KMS-11 (cell line): ENCODE measurements around the gene TRMT10B.

Experiments used
- H2AFZ ChIP-seq: fragments of 200-600 bp; sonication (generic); 2 replicates; pipeline ENCODE4 v1.6.1; 2016; ENCODE audit warnings: antibody characterized with exemption, mixed run types, low read depth
- H3K27ac ChIP-seq: fragments of 200-600 bp; sonication (generic); 2 replicates; pipeline ENCODE4 v1.6.1; 2016; ENCODE audit warnings: mild to moderate bottlenecking, mixed run types
- H3K27me3 ChIP-seq: fragments of 200-600 bp; sonication (generic); 2 replicates; pipeline ENCODE4 v1.6.1; 2017; ENCODE audit warnings: mild to moderate bottlenecking, low read depth, mixed run types, moderate library complexity; ENCODE audit not compliant: insufficient read depth
- H3K36me3 ChIP-seq: fragments of 200-600 bp; sonication (generic); 2 replicates; pipeline ENCODE4 v1.6.1; 2017; ENCODE audit warnings: mild to moderate bottlenecking, mixed run types; ENCODE audit not compliant: insufficient read depth
- H3K4me1 ChIP-seq: fragments of 200-600 bp; sonication (generic); 2 replicates; pipeline ENCODE4 v1.6.1; 2016; ENCODE audit warnings: mild to moderate bottlenecking, low read depth, mixed run types; ENCODE audit not compliant: poor library complexity, severe bottlenecking
- H3K4me2 ChIP-seq: fragments of 200-600 bp; sonication (generic); 2 replicates; pipeline ENCODE4 v1.7.0; 2016; ENCODE audit warnings: mild to moderate bottlenecking, mixed run types
- H3K4me3 ChIP-seq: fragments of 200-600 bp; sonication (generic); IDR thresholded peaks from 2 replicates; pipeline ENCODE4 v1.6.1; 2017; ENCODE audit warnings: low read depth, low read length, mixed read lengths; ENCODE audit not compliant: insufficient read depth
- H3K79me2 ChIP-seq: fragments of 200-600 bp; sonication (generic); 2 replicates; pipeline ENCODE4 v1.6.1; 2016; ENCODE audit warnings: low read depth, mixed run types; ENCODE audit not compliant: insufficient read depth
- H3K9ac ChIP-seq: fragments of 200-600 bp; sonication (generic); 2 replicates; pipeline ENCODE4 v1.6.1; 2016; ENCODE audit warnings: mild to moderate bottlenecking, mixed run types
- H4K20me1 ChIP-seq: fragments of 200-600 bp; sonication (generic); 2 replicates; pipeline ENCODE4 v1.6.1; 2016; ENCODE audit warnings: mild to moderate bottlenecking, mixed run types; ENCODE audit not compliant: insufficient read depth
- CTCF ChIP-seq: fragments of 200-600 bp; sonication (generic); conservative IDR thresholded peaks from 2 replicates; pipeline ENCODE4 v1.6.1; 2017; ENCODE audit warnings: low read depth, mild to moderate bottlenecking, antibody characterized with exemption, low read length, moderate library complexity, mixed read lengths

The TRMT10B gene

GRCh38 chr9:37745970-37746369 is 7.6 kb upstream of the TRMT10B start:
- H3K27ac ChIP-seq: no peak overlapping the region
- H2AFZ ChIP-seq: no peak overlapping the region
- no peak overlapping the region for H3K4me3 ChIP-seq
- H3K4me1 ChIP-seq: no peaks in the 10 kb centered on the region
- no peak overlapping the region for H3K9ac ChIP-seq
- no peaks in the 10 kb centered on the region for H3K79me2 ChIP-seq
- H3K36me3 ChIP-seq: no peaks in the 10 kb centered on the region
- H3K27me3 ChIP-seq: no peaks in the 10 kb centered on the region
- no peak for TF ChIP-seq CTCF
- no peaks in the 10 kb centered on the region for H4K20me1 ChIP-seq
- H3K4me2 ChIP-seq: no peak overlapping the region

- Histone ChIP-seq H3K27me3 (no peaks in the 10 kb centered on the region), H4K20me1 (no peaks in the 10 kb centered on the region), H3K4me2 (no peak overlapping the region; the same call in 1 of the 2 replicates), H3K27ac (no peak overlapping the region), H3K9ac (no peak overlapping the region), H3K36me3 (no peaks in the 10 kb centered on the region), H3K4me1 (no peaks in the 10 kb centered on the region), H2AFZ (no peak overlapping the region; the same call in 1 of the 2 replicates), H3K4me3 (no peak overlapping the region), H3K79me2 (no peaks in the 10 kb centered on the region)
- TF ChIP-seq CTCF: no peak
These were observed 6.9 kb upstream of the TRMT10B start for GRCh38 chr9:37746448-37747270.

- H4K20me1 ChIP-seq: no peaks in the 10 kb centered on the region
- H3K27me3 ChIP-seq: no peaks in the 10 kb centered on the region
- H3K4me3 ChIP-seq: no peak overlapping the region
- H3K27ac ChIP-seq: no peak overlapping the region
- H3K36me3 ChIP-seq: no peaks in the 10 kb centered on the region
- peak; percentile 90 for TF ChIP-seq CTCF
- no peak overlapping the region; the same call in 1 of the 2 replicates for H3K4me2 ChIP-seq
- no peak overlapping the region for H3K9ac ChIP-seq
- no peak overlapping the region; the same call in 1 of the 2 replicates for H2AFZ ChIP-seq
- H3K79me2 ChIP-seq: no peaks in the 10 kb centered on the region
- H3K4me1 ChIP-seq: no peaks in the 10 kb centered on the region
These were observed 6.3 kb upstream of the TRMT10B start for GRCh38 chr9:37747271-37747753.

GRCh38 chr9:37749129-37749528 is 4.5 kb upstream of the TRMT10B start:
- H3K9ac ChIP-seq: no peak overlapping the region
- H3K36me3 ChIP-seq: no peaks in the 10 kb centered on the region
- H3K27ac ChIP-seq: no peak overlapping the region
- no peaks in the 10 kb centered on the region for H4K20me1 ChIP-seq
- H3K4me1 ChIP-seq: peaks cover 5% of the 10 kb centered on the region
- no peak overlapping the region for H3K4me2 ChIP-seq
- TF ChIP-seq CTCF: no peak
- H2AFZ ChIP-seq: no peak overlapping the region
- no peak overlapping the region for H3K4me3 ChIP-seq
- no peaks in the 10 kb centered on the region for H3K27me3 ChIP-seq
- H3K79me2 ChIP-seq: no peaks in the 10 kb centered on the region
